Small intestine (tissue), 7 donors: ENCODE data around the gene SVOPL. TPM values are rescaled to one million over a fixed set of nuclear protein-coding genes. Genes with fewer than 3 reads are reported as not detected.

Experiments
- DNase-seq, 2 donors: peaks; one replicate each; pipeline versions ENCODE4 v3.0.0 to v3.0.0-alpha.2; 2013
- FAIRE-seq: peaks from 2 replicates; lab custom pipeline; 2012; peaks lifted over from hg19 to GRCh38; lab: Jason Lieb, UNC
- H3K27ac ChIP-seq, 3 donors: one replicate each; pipeline ENCODE4 v1.5.1; 2013; ENCODE audit warnings: low read length in 2 of 3, mild to moderate bottlenecking in 2 of 3, control low read depth in 1 of 3, inconsistent platforms in 1 of 3, low read depth in 1 of 3, moderate library complexity in 1 of 3
- H3K27me3 ChIP-seq, 3 donors: one replicate each; pipeline ENCODE4 v1.6.1; 2013; ENCODE audit warnings: low read length in 3 of 3, inconsistent platforms in 1 of 3; ENCODE audit not compliant: control insufficient read depth in 3 of 3, insufficient read depth in 3 of 3
- H3K36me3 ChIP-seq, 3 donors: one replicate each; pipeline ENCODE4 v1.6.1; 2013; ENCODE audit warnings: low read length in 3 of 3, inconsistent platforms in 1 of 3, low read depth in 1 of 3, mild to moderate bottlenecking in 1 of 3, moderate library complexity in 1 of 3; ENCODE audit not compliant: control insufficient read depth in 3 of 3, insufficient read depth in 2 of 3
- H3K4me1 ChIP-seq, 3 donors: one replicate each; pipeline ENCODE4 v1.6.1; 2013; ENCODE audit warnings: low read length in 2 of 3, inconsistent platforms in 1 of 3, low read depth in 1 of 3, mild to moderate bottlenecking in 1 of 3, moderate library complexity in 1 of 3; ENCODE audit not compliant: control insufficient read depth in 3 of 3, insufficient read depth in 2 of 3
- H3K4me3 ChIP-seq, 3 donors: one replicate each; pipeline ENCODE4 v1.5.1; 2013; ENCODE audit warnings: low read length in 3 of 3, control low read depth in 1 of 3, inconsistent platforms in 1 of 3, low read depth in 1 of 3, mild to moderate bottlenecking in 1 of 3, moderate library complexity in 1 of 3
- H3K9me3 ChIP-seq, 2 donors: one replicate each; pipeline ENCODE4 v1.6.1; 2013; ENCODE audit warnings: low read depth in 1 of 2, low read length in 1 of 2; ENCODE audit not compliant: control insufficient read depth in 2 of 2, insufficient read depth in 1 of 2
- WGBS, 3 donors: extraction: QIAGEN DNeasy Blood & Tissue Kit; methylation state at CpG; one replicate each; pipeline ENCODE4 v1.1.7; 2013; 5-methylcytosine and 5-hydroxymethylcytosine counted together
- polyA plus RNA-seq, 4 donors: library from polyadenylated mRNA; stranded (reverse) in 3 of 4; unstranded in 1 of 4; fragments of 200-250 nt in 3 of 4; fragments of 120-200 nt in 1 of 4; gene quantifications; one replicate each; pipeline versions ENCODE4 v1.2.1 to v1.2.3, GENCODE V29; 2013
- donor health status: healthy with polysubstance abuse.
- donor health status: control.
- donor health status: control.
- donor health status: Bipolar disorder and iron deficiency.
- donor health status: healthy.

Gene SVOPL
- polyA plus RNA-seq, 4 donors = 0.10 to 7.6 TPM; not detected in 2

GRCh38 chr7:138662991-138663320, 38.2 kb downstream of the SVOPL start:
- Histone ChIP-seq H3K36me3 (no peaks in the 10 kb centered on the region), H3K27ac (no peak overlapping the region), H3K9me3 (peaks cover 0 to 1% of the 10 kb centered on the region in 2 donors), H3K4me3 (no peak overlapping the region), H3K4me1 (peaks cover 0 to 24% (median 0%) of the 10 kb centered on the region in 3 donors), H3K27me3 (peaks cover 0 to 2% (median 0%) of the 10 kb centered on the region in 3 donors)
- DNase-seq (no peak), FAIRE-seq (no peak)
- 81 to 84% (median 82%) methylated on average over 6 of the region's 6 CpGs for WGBS, 3 donors

GRCh38 chr7:138662076-138662990, 38.8 kb downstream of the SVOPL start:
- FAIRE-seq (no peak), DNase-seq (no peak)
- 78 to 80% (median 80%) methylated on average over 5 of the region's 5 CpGs for WGBS, 3 donors

GRCh38 chr7:138661069-138661635, 40.0 kb downstream of the SVOPL start:
- peaks cover 0 to 2% (median 0%) of the 10 kb centered on the region in 3 donors for H3K27me3 ChIP-seq
- WGBS, 3 donors = 71 to 86% (median 80%) methylated on average over 9 of the region's 9 CpGs
- DNase-seq (no peak), FAIRE-seq (no peak)
- H3K9me3 ChIP-seq = no peaks in the 10 kb centered on the region
- H3K27ac ChIP-seq = no peak overlapping the region
- no peak overlapping the region for H3K4me3 ChIP-seq
- H3K4me1 ChIP-seq = peaks cover 0 to 15% (median 0%) of the 10 kb centered on the region in 3 donors
- H3K36me3 ChIP-seq = no peaks in the 10 kb centered on the region

More at GRCh38 chr7:138662076-138662990, 38.8 kb downstream of the SVOPL start:
- Histone ChIP-seq H3K9me3 (no peaks in the 10 kb centered on the region), H3K4me1 (peaks cover 0 to 24% (median 0%) of the 10 kb centered on the region in 3 donors), H3K4me3 (no peak overlapping the region), H3K27ac (no peak overlapping the region), H3K36me3 (no peaks in the 10 kb centered on the region), H3K27me3 (peaks cover 0 to 2% (median 0%) of the 10 kb centered on the region in 3 donors)

GRCh38 chr7:138658889-138659288, 42.3 kb downstream of the SVOPL start:
- peaks cover 0 to 6% of the 10 kb centered on the region in 2 donors for H3K9me3 ChIP-seq
- H3K4me3 ChIP-seq = no peak overlapping the region
- peaks cover 0 to 5% (median 0%) of the 10 kb centered on the region in 3 donors for H3K4me1 ChIP-seq
- no peak for DNase-seq
- 82 to 83% (median 82%) methylated on average over 4 of the region's 4 CpGs for WGBS, 3 donors
- no peak for FAIRE-seq
- no peaks in the 10 kb centered on the region for H3K36me3 ChIP-seq
- H3K27ac ChIP-seq = no peak overlapping the region
- H3K27me3 ChIP-seq = no peaks in the 10 kb centered on the region

- Histone ChIP-seq H3K4me3 (no peak overlapping the region), H3K27me3 (no peaks in the 10 kb centered on the region), H3K9me3 (peaks cover 0 to 12% of the 10 kb centered on the region in 2 donors), H3K27ac (no peak overlapping the region), H3K36me3 (no peaks in the 10 kb centered on the region), H3K4me1 (no peaks in the 10 kb centered on the region)
- WGBS, 3 donors = 81 to 89% (median 82%) methylated on average over 4 of the region's 4 CpGs
- FAIRE-seq (no peak), DNase-seq (no peak)
Observed at GRCh38 chr7:138657854-138658386, 43.2 kb downstream of the SVOPL start.

- FAIRE-seq = no peak
Observed at GRCh38 chr7:138656952-138657351, 44.2 kb downstream of the SVOPL start.

GRCh38 chr7:138654616-138655015, 46.5 kb downstream of the SVOPL start:
- FAIRE-seq (no peak), DNase-seq (no peak)
- H3K27me3 ChIP-seq = no peaks in the 10 kb centered on the region
- H3K36me3 ChIP-seq = no peaks in the 10 kb centered on the region
- 85 to 91% (median 87%) methylated on average over 5 of the region's 5 CpGs for WGBS, 3 donors
- no peaks in the 10 kb centered on the region for H3K4me1 ChIP-seq
- peaks cover 0 to 14% of the 10 kb centered on the region in 2 donors for H3K9me3 ChIP-seq
- H3K27ac ChIP-seq = no peak overlapping the region
- H3K4me3 ChIP-seq = no peak overlapping the region

More at GRCh38 chr7:138656952-138657351, 44.2 kb downstream of the SVOPL start:
- WGBS, 3 donors = 91 to 92% (median 92%) methylated on average over 2 of the region's 2 CpGs
- no peak overlapping the region for H3K27ac ChIP-seq
- H3K36me3 ChIP-seq = no peaks in the 10 kb centered on the region
- no peak for DNase-seq
- peaks cover 0 to 14% of the 10 kb centered on the region in 2 donors for H3K9me3 ChIP-seq
- no peaks in the 10 kb centered on the region for H3K27me3 ChIP-seq
- H3K4me3 ChIP-seq = no peak overlapping the region
- no peaks in the 10 kb centered on the region for H3K4me1 ChIP-seq

GRCh38 chr7:138649506-138649905, 51.7 kb downstream of the SVOPL start:
- Histone ChIP-seq H3K9me3 (peaks cover 0 to 13% of the 10 kb centered on the region in 2 donors), H3K27ac (no peak overlapping the region), H3K4me3 (no peak overlapping the region), H3K4me1 (no peaks in the 10 kb centered on the region), H3K27me3 (no peaks in the 10 kb centered on the region), H3K36me3 (no peaks in the 10 kb centered on the region)
- FAIRE-seq = no peak
- DNase-seq = no peak
- 77 to 86% (median 85%) methylated on average over 5 of the region's 5 CpGs for WGBS, 3 donors
